GM12864 (cell line): Measurements from ENCODE around the gene LINGO1.

ENCODE experiments used
- DNase-seq: peaks from one replicate; pipeline ENCODE4 v3.0.0-alpha.2; 2011; ENCODE audit warnings: low read depth
- H3K4me3 ChIP-seq: 2 replicates; pipeline ENCODE4 v1.5.1; 2011; ENCODE audit warnings: mild to moderate bottlenecking, low read depth, low read length, control low read depth
- CTCF ChIP-seq: IDR thresholded peaks from 2 replicates; pipeline ENCODE4 v1.5.1; 2011; ENCODE audit warnings: low read depth, mild to moderate bottlenecking, moderate library complexity, low read length, control low read depth, inconsistent platforms; ENCODE audit errors: missing control alignments

The LINGO1 gene

GRCh38 chr15:77656294-77656693, 23.6 kb upstream of the LINGO1 start:
- H3K4me3 ChIP-seq = no peak overlapping the region
- DNase-seq = no peak
- TF ChIP-seq CTCF = no peak

GRCh38 chr15:77654975-77655374, 22.3 kb upstream of the LINGO1 start:
- DNase-seq = no peak
- no peak overlapping the region for H3K4me3 ChIP-seq
- peak; percentile 47 for TF ChIP-seq CTCF

- TF ChIP-seq CTCF = no peak
- no peak overlapping the region for H3K4me3 ChIP-seq
- no peak for DNase-seq
These were observed 21.2 kb upstream of the LINGO1 start for GRCh38 chr15:77653832-77654480.

GRCh38 chr15:77650265-77650664, 17.6 kb upstream of the LINGO1 start:
- H3K4me3 ChIP-seq = no peak overlapping the region
- DNase-seq = no peak
- TF ChIP-seq CTCF = no peak

GRCh38 chr15:77649610-77650009, 16.9 kb upstream of the LINGO1 start:
- H3K4me3 ChIP-seq = no peak overlapping the region
- no peak for TF ChIP-seq CTCF
- no peak for DNase-seq

GRCh38 chr15:77649017-77649416, 16.3 kb upstream of the LINGO1 start:
- no peak for DNase-seq
- no peak for TF ChIP-seq CTCF
- no peak overlapping the region for H3K4me3 ChIP-seq

- no peak for DNase-seq
- TF ChIP-seq CTCF = no peak
- no peak overlapping the region for H3K4me3 ChIP-seq
These were observed 15.2 kb upstream of the LINGO1 start for GRCh38 chr15:77647961-77648360.
